HG03045 (cell line): Measurements from ENCODE around the gene AAK1.
"Not testable (repeated sequence)": the region's sequence is repeated elsewhere in the genome, so short reads cannot be mapped to it uniquely, and the experiment has no call there.

Source experiments
- ATAC-seq: cut with Tn5 transposase; IDR thresholded peaks from one replicate; pipeline ENCODE4 v1.9.1; 2021; ENCODE audit warnings: mild to moderate bottlenecking, moderate library complexity; ENCODE audit not compliant: unreplicated experiment

The AAK1 gene

DNA sequence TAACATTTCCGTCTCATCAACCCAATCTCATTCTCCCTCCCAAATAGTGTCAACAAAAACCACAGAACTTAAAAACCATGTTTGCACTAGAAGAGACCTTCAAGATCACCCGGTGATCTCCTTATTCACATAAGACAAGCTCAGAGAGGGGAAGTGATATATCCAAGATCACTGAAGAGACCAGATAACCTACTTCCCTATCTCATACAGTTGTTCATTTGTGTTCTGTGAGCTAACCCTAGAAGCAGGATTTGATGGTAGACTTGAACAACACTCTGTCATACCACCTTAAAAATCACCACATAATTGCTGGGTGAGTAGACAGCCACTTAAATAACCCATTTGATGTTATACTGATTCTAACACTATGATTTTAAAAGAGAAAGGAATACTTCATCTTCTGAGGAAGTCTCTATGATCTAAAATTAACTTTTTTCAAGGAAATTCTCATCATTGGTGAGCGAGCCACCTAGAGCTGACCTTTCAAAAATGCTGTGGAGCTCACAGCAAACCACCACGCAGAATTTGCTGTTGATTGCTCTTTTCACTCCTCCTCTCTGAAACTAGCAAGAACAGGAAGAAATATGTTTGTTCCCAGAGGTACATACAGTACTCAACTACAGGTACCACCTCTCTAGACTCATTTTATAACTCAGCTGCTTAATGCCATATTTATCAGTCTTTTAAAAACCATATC is 15.1 kb downstream of the AAK1 start:
- no peak for ATAC-seq

DNA sequence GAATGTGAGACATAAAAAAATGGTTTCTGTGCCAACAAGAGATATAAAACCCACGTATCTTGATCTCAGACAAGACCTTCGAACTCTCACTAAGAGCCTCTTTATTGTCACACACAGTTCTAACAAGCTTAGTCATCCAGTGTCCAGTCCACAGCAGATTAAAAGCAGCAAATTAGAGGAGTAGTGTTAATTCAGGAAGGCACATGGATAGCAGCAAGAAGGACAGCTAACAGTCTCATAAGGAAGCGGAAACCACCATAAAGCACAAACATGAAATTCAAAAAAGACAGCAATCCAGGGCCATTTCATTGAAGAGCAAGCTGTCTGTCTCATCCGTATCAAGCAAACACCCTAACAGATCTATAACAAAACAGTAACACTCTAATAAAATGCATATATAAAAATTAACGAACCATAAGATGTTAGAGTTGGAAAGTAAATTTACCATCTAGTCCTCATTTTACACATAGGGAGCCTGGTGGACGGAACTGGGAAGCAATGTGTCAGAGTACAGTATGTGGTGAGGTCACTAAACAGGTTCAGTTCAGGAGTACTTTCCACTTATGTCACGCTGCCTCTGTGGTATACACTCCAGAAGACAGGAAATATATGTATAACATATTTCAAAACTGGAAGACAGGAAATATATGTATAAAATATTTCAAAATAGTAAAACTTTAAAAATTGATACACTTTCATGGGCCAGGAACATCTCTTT is 18.3 kb downstream of the AAK1 start:
- ATAC-seq: no peak

DNA sequence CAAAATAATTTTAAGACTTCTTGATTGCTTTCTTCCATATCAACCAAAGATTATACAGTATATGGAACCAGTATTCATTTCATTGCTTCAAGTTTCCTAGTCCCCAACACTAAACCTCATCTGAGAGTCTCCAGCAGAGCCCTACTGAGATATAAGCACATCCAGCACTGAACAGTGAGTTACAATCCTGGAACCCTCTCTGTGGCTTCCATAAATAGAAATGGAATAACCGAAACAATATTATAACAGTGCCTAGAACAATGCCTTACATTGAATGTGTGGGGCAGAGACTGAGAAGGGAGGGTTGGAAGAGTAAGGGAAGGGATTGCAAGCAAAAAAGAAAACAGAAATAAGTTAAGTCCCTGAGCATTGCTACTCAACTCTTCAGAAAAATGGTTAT is 18.9 kb downstream of the AAK1 start:
- ATAC-seq: no peak

DNA sequence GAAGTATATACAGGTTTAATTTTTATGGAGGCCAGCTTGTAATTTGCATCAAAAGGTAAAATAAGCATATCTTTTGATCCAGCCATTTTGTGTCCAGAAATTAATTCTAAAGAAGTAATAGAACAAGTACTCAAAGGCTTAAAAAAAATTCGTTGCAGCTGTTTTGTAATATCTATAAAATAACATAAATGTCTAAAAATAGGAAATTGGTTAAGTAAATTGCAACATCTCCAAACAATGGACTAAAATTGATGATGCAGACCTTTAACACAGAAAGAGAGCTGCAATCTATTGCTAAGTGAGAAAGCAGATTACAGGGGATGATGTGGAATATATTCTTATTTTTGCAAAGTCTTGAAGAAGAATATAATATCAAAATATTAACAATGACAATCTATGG is 19.4 kb downstream of the AAK1 start:
- ATAC-seq: no peak

DNA sequence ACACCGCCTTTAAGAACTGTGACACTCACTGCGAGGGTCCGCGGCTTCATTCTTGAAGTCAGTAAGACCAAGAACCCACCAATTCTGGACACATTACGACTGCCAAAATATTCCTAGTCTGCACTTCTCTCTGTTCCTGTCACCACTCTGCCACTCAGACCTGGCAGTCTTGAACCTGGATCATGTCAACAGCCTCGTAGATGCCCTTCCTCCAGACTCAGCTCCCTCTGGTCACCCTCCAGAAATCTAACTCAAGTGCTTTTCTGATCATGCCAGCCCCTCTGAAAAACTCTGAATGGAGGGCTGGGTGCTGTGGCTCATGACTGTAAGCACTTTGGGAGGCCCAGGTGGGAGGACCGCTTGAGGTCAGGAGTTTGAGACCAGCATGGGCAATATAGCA is 20.3 kb downstream of the AAK1 start:
- ATAC-seq: no peak

DNA sequence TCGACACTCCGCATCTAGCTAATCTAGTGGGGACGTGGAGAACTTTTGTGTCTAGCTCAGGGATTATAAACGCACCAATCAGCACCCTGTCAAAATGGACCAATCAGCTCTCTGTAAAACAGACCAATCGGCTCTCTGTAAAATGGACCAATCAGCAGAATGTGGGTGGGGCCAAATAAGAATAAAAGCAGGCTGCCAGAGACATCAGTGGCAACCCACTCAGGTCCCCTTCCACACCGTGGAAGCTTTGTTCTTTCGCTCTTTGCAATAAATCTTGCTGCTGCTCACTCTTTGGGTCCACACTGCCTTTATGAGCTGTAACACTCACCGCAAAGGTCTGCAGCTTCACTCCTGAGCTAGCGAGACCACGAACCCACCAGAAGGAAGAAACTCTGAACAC is 20.7 kb downstream of the AAK1 start:
- ATAC-seq: not testable (repeated sequence)

DNA sequence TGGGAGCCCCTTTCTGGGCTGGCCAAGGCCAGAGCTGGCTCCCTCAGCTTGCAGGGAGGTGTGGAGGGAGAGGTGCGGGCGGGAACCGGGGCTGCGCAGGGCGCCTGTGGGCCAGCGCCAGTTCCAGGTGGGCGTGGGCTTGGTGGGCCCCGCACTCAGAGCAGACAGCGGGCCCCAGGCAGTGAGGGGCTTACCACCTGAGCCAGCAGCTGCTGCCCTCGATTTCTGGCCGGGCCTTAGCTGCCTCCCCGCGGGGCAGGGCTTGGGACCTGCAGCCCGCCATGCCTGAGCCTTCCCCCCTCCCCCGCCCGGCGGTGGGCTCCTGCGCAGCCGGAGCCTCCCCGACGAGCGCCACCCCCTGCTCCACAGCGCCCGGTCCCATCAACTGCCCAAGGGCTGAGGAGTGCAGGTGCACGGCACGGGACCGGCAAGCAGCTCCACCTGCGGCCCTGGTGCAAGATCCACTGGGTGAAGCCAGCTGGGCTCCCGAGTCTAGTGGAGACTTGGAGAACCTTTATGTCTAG is 21.5 kb downstream of the AAK1 start:
- not testable (repeated sequence) for ATAC-seq

DNA sequence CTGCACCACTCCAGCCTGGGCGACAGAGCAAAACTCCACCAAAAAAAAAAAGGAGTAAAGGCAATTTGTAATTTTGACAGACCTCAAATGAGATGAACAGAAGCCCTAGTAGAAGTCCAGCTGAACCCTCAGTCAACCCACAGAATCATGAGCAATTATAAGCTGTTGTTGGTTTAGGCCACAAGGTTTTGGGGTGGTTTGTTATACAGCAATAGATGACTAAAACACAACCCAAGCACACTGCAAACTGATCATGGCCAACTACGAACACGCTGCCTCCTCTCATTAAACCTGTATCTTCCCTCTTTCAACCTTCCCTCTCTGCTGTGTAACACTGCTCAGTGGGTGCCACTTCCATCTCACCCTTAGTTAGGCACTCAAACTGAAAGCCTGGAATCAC is 22.1 kb downstream of the AAK1 start:
- no peak for ATAC-seq

DNA sequence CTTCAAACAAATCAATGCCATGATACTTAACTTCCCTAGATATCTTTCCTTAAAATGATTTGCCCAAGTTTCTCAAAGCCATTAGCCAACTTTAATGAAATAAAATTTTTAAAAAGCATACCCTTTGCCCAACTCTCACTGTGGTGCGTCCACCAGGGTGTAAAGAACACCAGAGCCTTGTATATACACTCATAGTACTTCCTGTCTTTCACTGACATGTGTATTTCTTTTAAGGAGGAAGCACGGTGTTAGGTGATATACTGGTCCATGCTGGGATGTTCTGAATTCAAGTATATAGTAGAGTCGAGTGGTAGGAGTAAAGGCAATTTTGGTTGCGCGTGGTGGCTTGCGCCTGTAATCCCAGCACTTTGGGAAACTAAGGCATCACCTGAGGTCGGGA is 22.7 kb downstream of the AAK1 start:
- no peak for ATAC-seq

DNA sequence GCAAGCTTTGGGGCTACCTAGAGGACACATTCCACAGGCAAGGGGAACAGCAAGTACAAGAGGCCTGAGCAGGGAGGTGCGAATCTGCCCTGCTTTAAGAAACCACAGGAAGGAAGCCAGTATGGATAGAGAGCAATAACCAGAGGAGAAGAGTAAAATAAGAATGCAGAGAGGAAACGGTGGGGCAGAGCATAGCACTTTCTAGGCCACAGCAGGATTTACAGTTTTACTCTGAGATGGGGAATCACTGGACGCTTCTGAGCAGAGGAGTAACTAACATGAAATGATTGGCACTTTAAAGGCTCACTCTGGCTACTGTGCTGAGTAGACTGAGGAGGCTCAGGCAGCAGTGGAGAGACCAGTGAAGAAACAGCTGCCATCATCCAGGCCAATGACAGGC is 23.8 kb downstream of the AAK1 start:
- no peak for ATAC-seq

DNA sequence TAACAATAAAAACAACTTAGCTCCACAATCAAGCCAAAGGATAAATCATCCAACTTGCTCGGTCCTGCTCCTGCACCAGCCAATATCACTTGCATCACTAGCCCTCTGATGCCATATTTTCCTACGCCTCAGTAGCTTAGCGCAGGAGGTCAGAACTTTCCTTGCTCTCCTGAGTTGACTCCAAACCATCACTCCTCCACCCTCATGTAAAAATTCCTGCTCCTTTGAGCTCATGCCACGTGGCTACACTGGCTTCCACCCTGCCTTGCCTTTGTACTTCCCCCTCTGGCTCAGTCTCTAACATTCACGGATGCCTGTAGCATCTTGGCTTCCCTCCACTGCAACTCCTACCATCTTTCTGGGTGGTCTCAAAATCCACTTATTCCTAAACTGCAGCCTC is 25.2 kb downstream of the AAK1 start:
- ATAC-seq: no peak

DNA sequence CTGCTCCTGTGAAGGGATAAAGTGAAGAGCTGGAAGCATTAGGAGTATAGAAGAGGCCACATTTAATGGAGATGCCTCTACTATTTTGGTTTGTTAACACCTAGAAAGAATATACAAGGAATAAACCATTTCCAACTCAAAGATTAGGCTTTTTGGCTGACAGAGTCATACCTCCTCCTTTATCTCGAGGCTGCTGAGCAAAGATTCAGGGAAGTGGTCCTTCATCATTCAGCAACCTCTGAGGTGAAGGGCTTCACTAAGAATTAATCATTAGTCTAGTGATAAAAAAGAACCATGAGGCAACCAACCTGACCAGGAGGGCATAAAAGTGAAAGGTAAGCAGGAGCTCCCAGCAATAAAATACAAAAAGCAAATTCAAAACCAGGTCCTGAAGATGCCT is 25.8 kb downstream of the AAK1 start:
- no peak for ATAC-seq

DNA sequence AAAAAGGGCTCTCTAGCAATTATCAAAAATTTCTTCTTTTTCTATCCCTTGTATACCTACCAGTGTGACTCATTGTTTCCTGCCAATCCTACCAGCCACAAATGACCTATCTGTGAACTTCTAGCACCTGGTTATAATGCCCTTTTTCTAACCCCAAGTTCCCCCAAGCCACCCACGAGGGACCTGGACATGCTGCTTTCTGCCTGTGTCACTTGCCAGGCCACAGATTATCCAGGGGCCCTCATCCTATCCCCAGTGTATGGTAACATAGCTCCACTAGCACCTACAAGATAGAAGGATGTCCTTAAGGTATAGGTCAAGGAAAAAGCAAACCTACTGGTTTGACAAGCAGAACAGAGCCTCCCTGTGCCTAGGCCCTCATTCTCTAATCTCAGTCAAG is 26.8 kb downstream of the AAK1 start:
- ATAC-seq: no peak

DNA sequence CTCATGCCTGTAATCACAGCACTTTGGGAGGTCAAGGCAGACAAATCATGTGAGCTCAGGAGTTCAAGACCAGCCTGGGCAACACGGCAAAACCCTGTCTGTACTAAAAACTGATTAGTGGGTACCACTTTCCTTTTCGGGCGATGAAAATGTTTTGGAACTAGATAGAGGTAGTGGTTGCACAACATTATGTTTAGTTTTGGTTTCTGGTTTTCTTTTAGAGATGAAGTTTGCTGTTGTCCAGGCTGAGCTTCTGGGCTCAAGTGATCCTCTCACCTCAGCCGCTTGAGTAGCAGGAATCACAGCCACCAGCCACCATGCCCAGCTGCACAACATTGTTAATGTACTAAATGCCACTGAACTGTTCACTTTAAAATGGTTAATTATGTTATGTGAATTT is 27.6 kb downstream of the AAK1 start:
- peak; percentile 41 for ATAC-seq

DNA sequence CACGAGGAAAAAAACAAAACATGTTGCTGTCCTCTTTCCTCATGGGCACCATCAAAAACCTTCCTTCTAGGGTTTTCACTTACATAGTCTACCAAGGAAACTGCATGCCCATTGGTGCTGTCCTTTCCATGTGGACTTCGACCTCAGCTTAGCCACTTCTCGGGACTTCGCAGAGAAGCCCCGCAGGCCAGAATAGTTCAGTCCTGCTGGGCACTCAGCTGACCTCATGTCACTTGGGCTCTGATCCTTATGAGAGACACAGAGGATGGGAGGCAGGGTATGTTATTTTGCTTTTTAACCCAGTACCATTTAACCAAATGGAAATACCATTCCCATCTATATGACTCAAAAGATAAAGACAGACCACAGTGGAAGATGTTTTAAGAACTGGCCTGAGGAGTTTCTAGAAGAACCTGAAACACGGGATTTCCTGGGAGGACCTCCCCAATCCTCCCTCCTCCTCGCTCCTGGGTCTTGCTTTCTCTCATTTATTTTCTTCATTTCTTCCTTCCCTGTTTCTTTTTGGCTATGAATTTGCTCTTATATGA is 28.4 kb downstream of the AAK1 start:
- ATAC-seq: no peak

DNA sequence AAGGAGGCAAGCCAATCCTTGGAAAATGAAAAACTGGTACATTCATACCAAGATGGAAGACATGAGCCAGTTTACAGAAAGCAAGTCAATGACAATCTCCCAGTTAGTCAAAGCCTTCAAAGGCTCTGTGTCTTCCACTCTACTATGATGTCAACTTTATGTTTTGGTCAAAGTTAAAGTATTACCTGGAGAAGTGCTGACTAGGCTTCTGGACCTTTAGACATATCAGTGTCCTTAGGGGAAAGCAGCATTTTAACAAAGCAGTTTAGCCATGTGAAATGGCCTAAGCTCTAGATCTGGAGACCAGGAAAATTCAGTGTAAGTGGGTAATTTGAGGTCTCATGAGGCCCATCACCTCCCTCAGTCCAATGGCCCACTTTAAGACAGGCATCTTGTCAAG is 30.8 kb downstream of the AAK1 start:
- no peak for ATAC-seq

DNA sequence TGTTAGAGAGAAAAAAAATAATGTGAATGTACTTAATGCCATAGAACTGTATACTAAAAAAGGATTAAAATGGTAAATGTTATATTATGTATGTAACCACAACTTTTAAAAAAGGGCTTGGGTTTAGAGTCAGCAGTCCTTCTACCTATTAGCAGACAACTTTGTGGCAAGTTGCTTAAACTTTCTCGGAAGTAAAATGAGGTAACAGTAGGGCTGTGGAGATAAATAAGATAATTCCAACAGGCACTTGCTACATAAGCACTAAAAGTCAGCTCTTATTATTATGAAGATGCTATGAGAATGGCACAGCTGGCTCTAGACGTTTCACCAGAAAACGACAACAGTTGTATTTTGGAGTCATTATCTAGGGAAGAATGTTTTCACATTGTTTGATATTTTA is 31.3 kb downstream of the AAK1 start:
- no peak for ATAC-seq

DNA sequence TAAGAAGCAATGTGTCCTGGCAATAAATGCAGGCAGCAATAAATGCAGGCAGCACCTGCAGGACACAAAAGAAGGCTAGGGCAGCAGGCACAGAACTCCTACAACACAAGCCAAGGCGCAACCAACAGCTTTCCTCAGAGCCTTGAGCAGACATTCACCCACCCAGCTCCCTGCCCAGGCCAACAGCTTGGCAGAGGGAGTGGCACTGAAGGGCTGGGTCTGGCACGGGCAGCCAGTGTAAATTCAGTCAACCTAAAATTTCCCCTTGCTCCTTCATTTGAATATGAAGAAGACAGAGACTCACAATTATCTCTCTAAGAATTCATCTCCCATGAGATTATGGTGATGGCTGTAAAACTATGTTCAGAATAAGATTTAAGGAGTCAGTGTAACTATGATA is 35.4 kb downstream of the AAK1 start:
- ATAC-seq: no peak

DNA sequence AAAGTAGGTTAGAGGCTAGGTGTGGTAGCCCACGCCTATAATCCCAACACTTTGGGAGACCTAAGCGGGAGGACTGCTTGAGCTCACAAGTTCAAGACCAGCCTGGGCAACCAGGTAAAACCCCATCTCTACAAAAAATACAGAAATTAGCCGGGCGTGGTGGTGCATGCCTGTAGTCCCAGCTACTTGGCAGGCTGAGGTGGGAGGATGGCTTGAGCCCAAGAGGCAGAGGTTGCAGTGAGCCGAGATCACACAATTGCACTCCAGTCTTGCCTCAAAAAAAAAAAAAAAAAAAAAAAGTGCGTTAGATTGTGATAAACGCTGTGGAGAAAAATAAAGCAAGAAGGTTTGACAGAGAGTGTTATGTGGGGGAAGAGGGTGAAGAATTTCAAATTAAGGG is 36.8 kb downstream of the AAK1 start:
- ATAC-seq: not testable (repeated sequence)

DNA sequence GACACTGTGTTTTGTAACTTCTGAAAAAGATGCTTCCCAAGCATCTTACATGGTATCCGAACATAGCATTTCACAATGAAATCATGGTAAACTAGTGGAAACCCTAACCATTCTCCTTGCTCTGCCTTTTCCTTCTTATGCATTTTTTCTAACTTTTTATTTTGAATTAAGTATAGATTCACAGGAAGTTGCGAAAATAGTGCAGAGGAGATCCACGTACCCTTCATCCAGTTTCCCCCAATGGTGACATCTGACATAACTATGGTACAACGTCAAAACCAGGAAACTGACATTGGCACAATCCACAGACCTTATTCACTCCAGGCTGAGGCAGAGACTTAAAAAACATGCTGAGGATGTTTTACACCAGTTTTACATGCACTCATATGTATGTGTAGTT is 38.3 kb downstream of the AAK1 start:
- no peak for ATAC-seq

DNA sequence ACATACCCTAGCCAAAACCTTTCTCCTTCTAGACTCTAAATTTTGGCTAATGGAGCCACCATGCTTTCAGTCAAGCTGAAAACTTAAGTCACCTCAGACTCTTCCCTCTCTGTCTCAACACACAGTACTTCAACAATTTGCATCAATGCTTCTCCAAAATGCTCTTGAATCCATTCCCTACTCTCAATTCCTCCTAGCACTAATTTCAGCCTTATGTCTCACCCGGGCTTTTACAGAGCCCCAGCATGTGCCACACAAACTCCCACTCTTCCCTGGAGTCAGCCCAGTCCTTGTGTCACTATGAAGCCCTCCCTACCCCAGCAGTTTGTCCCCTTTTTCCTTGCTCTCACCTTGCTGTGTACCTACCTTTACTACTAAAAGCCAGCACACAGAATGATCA is 38.7 kb downstream of the AAK1 start:
- no peak for ATAC-seq

DNA sequence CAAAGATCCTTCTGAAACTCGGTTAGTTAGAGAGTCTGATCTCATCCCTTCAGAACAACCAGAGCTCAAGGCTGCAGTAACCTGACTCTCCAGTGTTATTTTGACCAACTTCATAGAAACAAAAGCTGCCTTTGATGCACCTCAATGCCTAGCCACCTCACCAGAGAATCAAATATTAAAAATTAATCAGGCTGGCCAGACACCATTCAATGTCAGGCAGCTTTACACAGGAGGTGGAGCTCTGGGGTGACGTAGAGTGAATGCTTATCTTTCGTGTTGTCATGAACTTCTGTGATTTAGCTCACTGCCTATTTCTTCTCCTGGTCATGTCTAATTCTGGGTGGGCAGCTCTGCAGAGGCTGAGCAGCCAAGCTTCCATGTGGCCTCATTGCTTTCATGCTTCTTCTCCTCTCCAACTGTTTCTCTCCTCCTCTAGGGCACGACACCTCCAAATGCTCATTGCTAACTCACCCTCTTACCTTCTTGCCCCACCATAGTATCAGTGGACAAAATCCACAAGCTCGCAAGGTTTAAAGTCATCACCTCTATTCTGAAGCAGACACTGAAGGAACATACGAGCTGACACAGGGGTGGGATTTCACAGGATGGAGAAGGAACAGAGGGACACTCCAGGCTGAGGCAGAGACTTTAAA is 39.4 kb downstream of the AAK1 start:
- no peak for ATAC-seq
